Glomerular visceral epithelial cell (primary cell): Measurements from ENCODE around the gene SPTBN5.
A peak's percentile ranks its signal among the peaks of the same experiment; 100 is the strongest.

Experiments used
- DNase-seq: peaks from one replicate; pipeline ENCODE4 v3.0.0-alpha.2; 2016; ENCODE audit errors: extremely low spot score

The SPTBN5 gene

GRCh38 chr15:41903782-41904181 lies 9.9 kb upstream of the SPTBN5 start:
- no peak for DNase-seq

DNA sequence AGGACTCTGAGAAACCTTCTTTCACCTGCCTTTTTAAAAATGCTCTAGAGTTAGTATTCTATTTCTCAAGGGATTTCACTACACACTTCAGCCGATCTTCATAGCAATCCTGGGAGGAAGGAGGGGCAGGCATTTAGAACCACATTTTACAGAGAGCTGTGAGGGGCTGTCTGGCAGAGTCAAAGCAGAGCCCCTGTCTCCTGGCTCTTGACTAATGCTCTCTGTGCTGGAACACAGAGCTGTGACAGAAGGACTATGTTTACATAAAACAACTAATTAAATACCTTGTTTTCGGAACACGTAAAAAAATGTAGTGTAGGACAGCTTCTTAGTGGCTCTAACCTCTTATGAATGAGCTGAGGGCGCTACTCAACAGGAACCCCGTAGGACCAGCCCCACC lies 7.6 kb upstream of the SPTBN5 start:
- DNase-seq: no peak

GRCh38 chr15:41900526-41901380 lies 6.9 kb upstream of the SPTBN5 start:
- DNase-seq: no peak

GRCh38 chr15:41899854-41900442 lies 6.1 kb upstream of the SPTBN5 start:
- no peak for DNase-seq

DNA sequence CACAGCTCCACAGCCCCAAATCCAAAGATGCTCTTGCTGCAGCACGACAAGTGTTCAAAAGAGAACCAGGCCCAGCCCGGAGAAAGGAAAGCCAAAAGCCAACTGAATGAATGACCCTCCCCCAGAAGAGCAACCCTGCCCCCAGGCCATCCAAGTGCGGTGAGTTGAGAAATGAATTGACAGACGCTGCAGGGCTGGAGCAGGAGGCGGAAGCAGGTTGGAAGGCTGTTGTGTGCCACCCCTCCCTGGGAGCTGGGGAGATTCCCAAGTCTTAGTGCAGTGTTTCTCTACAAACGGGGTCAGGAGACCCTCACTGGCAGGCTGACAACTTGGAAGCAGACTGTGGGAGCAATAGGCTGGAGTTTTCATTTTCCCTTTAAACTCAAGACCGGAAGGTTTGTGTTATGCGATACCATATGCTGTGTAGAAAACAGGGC lies 3.5 kb upstream of the SPTBN5 start:
- no peak for DNase-seq

DNA sequence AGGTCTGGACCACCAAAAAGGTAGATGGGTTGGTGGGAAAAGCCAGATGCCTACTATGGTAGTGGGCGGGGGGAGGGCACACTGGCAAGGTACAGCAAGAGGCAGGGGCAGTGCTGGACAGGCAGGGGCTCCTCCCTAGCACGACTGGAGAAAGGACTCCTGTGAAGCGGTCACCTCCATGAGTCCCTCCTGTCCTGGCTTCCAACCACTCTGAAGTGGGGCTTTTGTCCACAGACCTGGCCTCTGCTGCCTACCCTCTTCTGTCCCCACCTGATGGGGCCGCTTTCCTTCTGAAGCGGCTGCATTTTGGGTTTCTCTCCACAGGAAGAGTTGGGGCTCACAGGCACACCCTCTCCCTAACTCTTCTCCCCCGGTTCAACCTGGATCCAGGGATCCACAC lies 2.7 kb upstream of the SPTBN5 start:
- DNase-seq: no peak

- no peak for DNase-seq
Observed at GRCh38 chr15:41895957-41896356, 2.1 kb upstream of the SPTBN5 start.

DNA sequence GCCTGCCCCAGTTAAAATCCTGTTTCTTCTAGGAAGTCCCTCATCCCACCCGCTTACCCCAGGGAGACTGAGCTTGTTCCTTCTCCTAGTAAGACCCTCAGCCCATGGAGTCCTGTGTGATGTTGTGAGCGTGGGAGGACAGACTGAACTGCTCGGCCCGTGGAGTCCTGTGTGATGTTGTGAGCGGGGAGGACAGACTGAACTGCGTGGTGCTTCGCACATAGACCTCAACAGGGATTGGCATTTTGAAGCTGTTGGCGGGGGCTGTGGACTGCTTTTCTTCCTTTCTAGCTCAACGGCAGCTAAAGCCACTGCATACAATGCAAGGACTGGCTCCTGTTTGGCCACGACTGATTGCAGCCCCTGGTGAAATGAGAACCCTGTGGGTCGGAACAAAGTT lies 1.6 kb upstream of the SPTBN5 start:
- DNase-seq: no peak

- DNase-seq: peak; percentile 93
Observed at GRCh38 chr15:41894791-41895463, 1.1 kb upstream of the SPTBN5 start.

DNA sequence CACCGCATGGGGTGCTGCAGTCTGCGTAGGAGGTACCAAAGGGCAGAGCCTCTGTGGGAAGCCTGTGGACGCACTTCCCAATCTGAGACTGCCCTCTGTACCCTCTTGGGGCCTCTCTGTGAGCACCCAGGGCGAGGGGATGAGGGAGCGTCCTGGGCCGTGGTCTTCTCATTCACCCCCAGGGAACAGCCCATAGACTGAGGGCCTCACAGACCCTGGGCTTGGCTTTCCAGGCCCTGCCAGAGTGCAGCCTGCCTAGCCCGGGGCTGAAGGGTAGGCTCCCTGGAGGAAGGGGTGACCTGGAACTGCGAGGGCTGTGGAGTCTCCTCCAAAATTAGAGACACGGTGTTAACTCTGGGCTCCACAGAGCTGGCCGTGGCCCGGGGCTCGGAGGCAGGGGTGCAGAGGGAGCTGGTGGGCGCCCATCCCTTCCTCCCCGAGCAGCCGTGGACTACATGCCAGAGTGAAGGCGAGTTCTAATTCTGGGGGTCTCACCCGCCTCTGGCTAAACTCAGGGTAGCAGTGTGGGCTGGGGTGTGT lies 468 bp upstream of the SPTBN5 start:
- no peak for DNase-seq

GRCh38 chr15:41892621-41893421 lies 1.0 kb downstream of the SPTBN5 start:
- DNase-seq: no peak

DNA sequence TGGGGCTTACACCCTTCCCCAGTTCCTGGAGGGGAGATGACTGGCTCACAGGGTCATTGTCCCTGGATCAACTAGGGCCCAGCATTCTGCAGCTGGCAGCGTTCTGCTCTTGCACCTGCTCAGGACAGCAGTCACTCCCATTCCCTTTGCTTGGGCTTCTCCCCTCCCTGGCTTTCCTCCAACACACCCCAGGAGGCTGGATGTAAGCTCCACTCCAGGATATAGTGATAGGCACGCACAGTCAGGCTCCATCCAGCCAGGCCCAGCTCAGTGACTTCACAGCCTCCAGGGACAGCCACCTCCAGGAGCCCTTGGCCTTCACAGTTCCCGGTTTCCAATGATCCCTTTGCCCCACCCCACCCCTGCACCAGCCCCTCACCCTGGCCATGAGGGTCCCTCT lies 1.9 kb downstream of the SPTBN5 start:
- no peak for DNase-seq

- DNase-seq: no peak
Observed at GRCh38 chr15:41891226-41891625, 2.6 kb downstream of the SPTBN5 start.

DNA sequence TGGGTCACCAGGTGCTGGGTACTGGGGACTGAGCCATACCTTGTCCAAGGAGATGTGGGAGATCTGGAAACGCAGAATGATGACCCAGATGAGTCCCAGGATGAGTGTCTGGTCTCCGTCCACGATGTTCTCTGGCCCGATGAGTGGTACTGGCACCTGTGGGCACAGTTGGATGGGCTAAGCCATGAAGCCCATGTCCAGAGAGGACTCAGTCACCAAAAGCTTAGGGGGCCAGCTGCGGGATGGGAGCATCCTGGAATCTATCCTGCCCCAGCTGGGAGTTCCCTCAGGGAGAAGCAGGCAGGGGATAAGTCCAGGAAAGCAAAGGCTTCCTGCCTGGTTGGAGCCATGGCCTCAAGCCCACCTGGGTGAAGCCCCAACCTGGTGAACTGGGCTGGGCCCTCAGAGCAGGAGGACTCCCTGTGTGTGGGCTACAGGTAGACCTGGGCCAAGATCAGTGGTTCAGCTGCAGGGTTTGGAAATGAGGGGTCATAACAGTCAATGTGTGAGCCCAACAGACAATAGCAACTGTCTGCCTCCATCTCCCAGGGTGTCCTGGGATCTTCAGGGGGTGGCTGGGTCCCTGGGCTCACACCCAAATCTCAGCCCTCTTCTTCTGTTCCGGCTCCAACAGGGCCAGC lies 3.7 kb downstream of the SPTBN5 start:
- no peak for DNase-seq

DNA sequence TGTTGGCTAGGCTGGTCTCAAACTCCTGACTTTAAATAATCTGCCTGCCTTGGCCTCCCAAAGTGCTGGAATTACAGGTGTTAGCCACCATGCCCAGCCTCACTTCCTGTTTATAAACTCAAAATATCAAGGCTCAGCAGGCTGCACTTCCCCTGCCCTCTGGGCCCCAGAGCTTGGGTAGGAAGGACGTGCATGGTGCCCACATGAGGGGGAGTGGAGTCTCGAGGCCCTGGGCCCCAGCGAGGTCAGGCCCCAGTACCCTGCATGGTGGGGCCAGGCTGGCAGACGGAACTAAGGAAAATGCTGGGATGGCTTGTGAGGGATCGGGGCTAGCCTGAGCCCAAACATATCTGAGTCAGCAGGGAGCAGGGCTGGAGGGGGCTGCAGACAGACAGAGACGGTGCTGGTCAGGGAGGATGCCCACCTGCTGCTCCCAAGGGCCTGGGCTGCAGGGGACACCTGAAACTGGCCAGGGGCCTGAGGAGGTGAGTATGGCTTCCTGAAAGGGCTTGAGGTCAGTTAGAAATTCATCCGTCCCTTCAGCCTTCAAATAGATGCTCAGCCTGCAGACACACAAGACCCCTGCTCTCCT lies 5.1 kb downstream of the SPTBN5 start:
- DNase-seq: no peak

- no peak for DNase-seq
Observed at GRCh38 chr15:41887893-41888292, 6.0 kb downstream of the SPTBN5 start.

DNA sequence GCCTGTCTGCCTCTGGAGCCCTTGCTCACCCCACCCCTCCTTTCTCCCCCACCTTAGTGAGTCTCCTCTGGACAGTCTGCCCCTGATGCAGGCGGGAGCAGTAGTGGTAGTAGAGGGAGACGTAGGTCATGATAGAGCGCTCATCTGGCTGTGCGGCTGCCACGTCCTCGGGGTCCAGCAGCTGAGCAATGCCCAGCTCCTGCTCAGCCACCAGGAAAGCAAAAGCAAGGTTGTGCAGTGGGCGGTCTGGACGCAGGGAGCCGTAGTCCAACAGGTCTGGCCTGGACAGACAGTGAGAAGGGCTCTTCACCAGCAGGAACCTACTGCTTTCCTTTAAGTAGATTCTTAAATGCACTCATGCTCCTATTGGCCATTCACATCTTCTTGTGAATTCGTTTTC lies 6.7 kb downstream of the SPTBN5 start:
- DNase-seq: no peak

DNA sequence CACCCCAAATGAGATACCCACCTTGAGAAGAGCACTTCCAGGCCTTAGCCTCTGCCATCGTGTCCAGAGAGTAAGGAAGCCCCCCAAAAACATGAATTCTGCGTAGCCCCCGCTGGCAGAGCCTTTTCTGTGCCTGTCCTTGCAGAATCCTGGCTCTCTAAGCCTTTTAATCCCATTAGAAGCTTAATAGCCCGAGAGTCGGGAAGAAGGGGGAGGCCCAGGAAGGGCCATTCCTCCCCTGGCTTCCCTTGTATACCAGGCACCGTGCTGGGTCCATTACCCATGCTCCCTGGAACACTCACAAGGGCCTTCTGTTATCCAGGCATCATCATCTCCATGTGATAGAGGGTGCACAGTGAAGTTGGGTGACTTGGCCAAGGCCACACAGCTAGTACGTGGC lies 7.1 kb downstream of the SPTBN5 start:
- DNase-seq: no peak

DNA sequence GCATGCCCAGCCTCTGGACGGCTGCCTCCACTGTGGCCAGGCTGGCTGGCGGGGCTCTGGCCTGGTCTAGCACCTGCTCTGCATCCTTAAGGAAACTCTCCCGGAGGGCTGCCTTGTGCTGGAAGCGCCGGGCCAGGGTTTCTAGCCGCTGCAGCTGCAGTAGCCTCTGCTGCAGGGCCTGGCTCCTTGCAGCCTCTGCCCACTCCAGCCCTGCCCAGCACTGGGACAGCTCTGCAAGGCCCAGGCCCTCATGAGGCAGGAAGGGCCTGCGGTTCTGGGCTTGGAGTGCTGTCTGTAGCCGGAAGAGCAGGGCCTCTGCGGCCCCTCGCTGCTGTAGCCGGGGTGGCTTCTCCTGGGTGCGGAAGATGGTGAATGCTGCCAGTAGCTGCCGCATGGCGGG lies 8.0 kb downstream of the SPTBN5 start:
- no peak for DNase-seq

DNA sequence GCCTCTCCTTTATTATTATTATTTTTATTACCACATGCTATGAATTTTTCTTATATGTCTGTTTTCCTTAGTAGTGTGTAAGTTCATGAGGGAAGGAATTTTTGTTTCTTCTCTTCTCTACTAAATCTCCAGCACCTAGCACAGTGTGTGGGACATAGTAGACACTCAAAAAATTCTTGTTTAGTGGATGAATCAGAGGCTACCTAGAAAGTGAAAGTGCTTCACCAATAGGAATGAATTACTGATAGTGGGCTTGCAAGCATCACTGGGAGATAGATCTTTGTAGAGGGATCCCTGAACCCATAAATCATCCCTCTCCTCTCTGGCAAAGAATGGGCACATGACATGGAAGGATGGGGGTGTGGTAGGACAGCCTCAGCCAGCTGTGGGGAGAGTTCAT lies 8.5 kb downstream of the SPTBN5 start:
- no peak for DNase-seq

GRCh38 chr15:41884458-41884857 lies 9.4 kb downstream of the SPTBN5 start:
- DNase-seq: no peak
